HG03575 (cell line): ENCODE data around the gene RAD54L.
"Not testable (repeated sequence)": the region's sequence is repeated elsewhere in the genome, so short reads cannot be mapped to it uniquely, and the experiment has no call there.

Experiments
- ATAC-seq: cut with Tn5 transposase; IDR thresholded peaks from one replicate; pipeline ENCODE4 v1.9.1; 2021; ENCODE audit not compliant: unreplicated experiment, insufficient number of reproducible peaks, low FRiP score; ENCODE audit errors: extremely low read depth

RAD54L gene

DNA sequence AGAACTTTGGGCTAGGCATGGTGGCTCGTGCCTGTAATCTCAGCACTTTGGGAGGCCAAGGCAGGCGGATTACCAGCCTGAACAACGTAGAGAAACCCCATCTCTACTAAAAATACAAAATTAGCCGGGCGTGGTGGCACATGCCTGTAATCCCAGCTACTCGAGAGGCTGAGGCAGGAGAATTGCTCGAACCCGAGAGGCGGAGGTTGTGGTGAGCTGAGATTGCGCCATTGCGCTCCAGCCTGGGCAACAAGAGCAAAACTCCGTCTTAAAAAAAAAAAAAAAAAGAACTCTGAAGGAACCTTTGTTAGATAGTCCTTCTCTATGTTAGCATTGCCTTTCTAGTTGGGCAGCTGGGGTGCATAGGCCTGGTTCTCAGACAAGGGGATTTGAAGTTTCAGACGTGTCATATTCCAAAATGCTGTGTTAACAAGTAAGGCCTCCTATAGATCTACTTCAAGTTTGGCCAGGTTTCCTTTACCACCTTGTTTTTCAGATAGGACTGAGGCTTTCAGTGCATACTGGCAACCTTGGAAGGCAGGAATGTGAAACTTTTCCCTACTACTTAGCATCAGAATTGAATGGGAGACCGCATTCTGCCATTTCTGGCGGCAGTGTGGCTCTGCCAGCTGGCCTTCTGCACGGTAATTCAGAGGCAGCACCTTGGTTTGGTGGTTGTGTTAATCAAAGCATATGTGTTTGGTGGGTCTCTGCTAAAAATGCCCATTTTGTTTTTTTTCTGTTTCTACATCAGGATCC is 62.0 kb downstream of the RAD54L start:
- no peak for ATAC-seq

DNA sequence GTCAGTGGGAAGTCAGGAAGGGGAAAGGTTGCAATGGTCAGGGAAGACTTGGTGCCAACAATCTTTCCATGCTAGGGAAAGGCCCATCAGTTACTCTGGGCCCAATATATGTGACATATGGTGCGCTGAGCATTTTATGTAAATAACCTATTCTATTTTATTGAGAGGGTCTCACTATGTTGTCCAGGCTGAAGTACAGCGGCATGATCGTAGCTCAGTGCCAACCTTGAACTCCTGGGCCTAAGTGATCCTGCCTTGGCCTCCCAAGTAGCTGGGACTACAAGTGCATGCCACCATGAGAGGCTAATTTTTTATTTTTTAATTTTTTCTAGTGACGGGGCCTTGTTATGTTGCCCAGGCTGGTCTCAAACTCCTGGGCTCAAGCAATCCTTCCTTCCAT is 62.8 kb downstream of the RAD54L start:
- ATAC-seq: no peak

DNA sequence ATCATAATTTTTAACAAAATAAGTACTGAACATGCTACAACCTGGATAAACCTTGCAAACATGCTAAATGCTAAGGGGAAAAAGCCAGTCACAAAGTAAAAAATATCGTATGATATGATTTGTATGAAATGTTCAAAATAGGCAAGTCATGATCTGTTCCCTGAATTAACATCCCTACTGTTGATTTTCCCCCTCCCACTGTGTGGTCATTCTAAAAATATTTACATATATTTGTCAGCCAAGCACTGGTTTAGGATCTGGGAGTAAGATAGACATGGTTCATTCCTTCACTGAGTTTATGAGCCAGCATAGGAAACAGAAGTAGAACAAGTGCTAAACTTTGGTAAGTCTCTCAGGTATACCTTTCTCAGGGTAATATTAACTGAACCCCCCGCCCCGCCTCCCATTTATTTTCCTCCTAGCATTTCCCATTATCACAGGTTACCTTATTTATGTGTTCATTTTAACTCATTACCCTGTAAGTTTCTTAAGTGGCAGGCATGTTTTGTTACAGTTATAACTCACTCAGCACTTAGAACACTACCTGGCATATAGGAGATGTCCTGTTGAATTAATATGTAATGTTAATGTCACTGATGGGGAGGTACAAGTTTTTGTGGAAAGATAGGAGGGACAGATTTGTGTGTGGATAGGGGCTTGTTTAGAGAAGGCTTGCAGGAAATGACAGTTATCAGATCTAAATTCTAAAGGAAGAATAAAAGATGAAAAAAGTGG is 68.3 kb downstream of the RAD54L start:
- ATAC-seq: no peak

DNA sequence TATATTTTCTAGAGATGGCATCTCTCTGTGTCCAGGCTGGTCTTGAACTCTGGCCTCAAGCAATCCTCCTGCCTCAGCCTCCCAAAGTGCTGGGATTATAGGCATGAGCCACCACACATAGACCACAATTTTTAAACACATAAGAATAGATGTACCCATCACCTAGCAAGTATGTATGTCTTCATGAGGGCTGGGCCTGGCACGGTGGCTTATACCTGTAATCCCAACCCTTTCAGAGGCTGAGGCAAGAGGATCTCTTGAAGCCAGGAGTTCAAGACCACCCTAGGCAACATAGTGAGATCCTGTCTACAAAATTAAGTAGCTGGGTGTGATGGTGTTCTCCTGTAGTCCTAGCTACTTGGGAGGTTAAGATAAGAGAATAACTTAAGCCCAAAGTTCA is 69.8 kb downstream of the RAD54L start:
- no peak for ATAC-seq

DNA sequence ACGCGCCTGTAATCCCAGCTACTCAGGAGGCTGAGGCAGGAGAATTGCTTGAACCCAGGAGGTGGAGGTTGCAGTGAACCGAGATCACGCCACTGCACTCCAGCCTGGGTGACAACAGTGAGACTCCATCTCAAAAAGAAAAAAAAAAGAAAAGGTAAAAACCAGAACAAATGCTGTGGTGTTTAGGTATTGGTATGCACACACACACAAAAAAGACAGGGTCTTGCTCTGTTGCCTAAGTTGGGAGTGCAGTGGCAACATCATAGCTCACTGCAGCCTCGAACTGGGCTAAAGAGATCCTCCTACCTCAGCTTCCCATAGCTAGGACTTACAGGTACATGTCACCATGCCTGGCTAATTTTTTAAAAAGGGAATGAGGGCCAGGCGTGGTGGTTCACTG is 71.7 kb downstream of the RAD54L start:
- ATAC-seq: not testable (repeated sequence)

DNA sequence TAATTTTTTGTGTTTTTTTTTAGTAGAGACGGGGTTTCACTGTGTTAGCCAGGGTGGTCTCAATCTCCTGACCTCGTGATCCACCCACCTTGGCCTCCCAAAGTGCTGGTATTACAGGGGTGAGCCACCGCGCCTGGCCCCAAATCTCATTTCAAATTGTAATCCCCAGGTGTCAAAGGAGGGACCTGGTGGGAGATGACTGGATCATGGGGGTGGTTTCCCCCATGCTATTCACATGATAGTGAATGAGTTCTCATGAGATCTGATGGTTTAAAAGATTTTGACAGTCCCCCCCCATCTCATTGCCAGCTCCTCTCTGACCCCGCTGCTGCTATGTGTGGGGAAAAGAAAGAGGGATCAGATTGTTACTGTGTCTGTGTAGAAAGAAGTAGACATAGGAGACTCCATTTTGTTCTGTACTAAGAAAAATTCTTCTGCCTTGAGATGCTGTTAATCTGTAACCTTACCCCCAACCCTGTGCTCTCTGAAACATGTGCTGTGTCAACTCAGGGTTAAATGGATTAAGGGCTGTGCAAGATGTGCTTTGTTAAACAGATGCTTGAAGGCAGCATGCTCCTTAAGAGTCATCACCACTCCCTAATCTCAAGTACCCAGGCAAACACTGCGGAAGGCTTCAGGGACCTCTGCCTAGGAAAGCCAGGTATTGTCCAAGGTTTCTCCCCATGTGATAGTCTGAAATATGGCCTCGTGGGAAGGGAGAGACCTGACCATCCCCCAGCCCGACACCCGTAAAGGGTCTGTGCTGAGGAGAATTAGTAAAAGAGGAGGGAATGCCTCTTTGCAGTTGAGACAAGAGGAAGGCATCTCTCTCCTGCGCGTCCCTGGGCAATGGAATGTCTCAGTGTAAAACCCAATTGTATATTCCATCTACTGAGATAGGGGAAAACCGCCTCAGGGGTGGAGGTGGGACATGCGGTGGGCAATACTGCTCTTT is 72.7 kb downstream of the RAD54L start:
- not testable (repeated sequence) for ATAC-seq

DNA sequence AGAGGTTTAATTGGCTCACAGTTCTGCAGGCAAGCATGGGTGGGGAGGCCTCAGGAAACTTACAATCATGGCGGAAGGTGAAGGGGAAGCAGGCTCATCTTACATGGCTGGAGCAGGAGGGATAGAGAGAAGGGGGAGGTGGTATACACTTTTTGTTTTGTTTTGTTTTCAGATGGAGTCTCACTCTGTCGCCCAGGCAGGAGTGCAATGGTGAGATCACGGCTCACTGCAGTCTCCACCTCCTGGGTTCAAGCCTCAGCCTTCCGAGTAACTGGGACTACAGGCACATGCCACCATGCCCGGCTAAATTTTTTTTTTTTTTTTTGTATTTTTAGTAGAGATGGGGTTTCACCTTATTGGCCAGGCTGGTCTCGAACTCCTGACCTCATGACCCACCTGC is 74.6 kb downstream of the RAD54L start:
- not testable (repeated sequence) for ATAC-seq

DNA sequence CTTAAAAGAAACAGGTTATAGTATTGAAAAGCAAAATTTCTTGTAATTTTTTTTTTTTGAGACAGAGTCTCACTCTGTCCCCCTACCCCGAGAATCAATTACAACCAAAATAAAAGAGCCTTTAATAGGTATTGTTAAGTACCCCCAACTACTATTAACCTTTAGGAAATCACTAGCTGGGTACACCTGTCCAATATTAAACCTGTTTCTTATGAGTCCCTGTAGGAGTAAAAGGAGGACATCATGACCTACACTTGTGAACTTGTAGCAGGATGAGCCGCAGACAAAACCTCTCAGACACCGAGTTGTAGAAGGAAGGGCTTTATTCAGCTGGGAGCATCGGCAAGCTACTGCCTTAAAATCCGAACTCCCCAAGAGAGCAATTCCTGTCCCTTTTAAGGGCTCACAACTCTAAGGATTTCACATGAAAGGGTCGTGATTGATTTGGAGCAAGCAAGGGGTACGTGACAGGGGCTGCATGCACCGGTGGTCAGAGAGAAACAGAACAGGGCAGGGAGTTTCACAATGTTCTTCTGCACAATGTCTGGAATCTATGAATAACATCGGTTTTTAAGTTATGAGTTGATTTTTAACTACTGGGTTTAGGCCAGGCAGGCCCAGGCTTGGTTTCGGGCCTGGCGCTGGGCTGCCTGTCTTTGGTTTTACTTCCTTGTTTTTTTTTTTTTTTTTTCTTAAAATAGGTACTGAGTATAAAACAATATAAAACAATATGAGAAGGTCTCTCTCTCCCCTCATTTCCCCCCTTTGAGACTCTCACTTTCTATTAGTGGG is 77.9 kb downstream of the RAD54L start:
- ATAC-seq: not testable (repeated sequence)
